Cardiac fibroblast (primary cell): ENCODE measurements around the gene SLC28A1.

Source experiments
- DNase-seq, 2 donors: peaks; one replicate each; pipeline versions ENCODE4 v3.0.0 to v3.0.0-alpha.2; 2010; ENCODE audit warnings: low read depth in 2 of 2
- H3K4me3 ChIP-seq, 2 donors: replicated peaks in 1 of 2; 1 replicate in 1 of 2; 2 replicates in 1 of 2; pipeline ENCODE4 v1.5.1; 2011; ENCODE audit warnings: low read depth in 2 of 2, low read length in 2 of 2, mild to moderate bottlenecking in 2 of 2, moderate library complexity in 1 of 2
- CTCF ChIP-seq: IDR thresholded peaks from one replicate; pipeline ENCODE4 v1.5.1; 2011; ENCODE audit warnings: low read depth, mild to moderate bottlenecking, low read length, inconsistent platforms

Gene SLC28A1

GRCh38 chr15:84980196-84981053, 96.0 kb downstream of the SLC28A1 start:
- peak; percentile 89 to 91 for DNase-seq
- peak overlapping the region; percentile 88 to 91 for H3K4me3 ChIP-seq
- TF ChIP-seq CTCF, result no peak

- H3K4me3 ChIP-seq, result peak overlapping the region; percentile 88 to 91
- no peak for TF ChIP-seq CTCF
- DNase-seq, result peak; percentile 97 to 99
Observed at GRCh38 chr15:84981054-84981710, 96.7 kb downstream of the SLC28A1 start.

- DNase-seq, result peak in 1 of 2 donors; percentile 67
- TF ChIP-seq CTCF, result no peak
- H3K4me3 ChIP-seq, result peak within 1 kb of the TSS; percentile 88 to 91
Observed at GRCh38 chr15:84981711-84982300, 97.3 kb downstream of the SLC28A1 start, which contains the start of gene PDE8A. Gene PDE8A, plus strand, starts transcription at chr15:84981856. Its CDS starts 307 bp downstream, at chr15:84982163.

- peak overlapping the region; percentile 66 to 88 for H3K4me3 ChIP-seq
- peak; percentile 38 to 48 for DNase-seq
- no peak for TF ChIP-seq CTCF
Observed at GRCh38 chr15:84982301-84982920, 97.9 kb downstream of the SLC28A1 start.

- H3K4me3 ChIP-seq, result peak overlapping the region in 1 of 2 donors; percentile 88
- DNase-seq, result peak in 1 of 2 donors; percentile 26
- no peak for TF ChIP-seq CTCF
Observed at GRCh38 chr15:84983294-84983693, 98.8 kb downstream of the SLC28A1 start.

GRCh38 chr15:84983711-84984110, 99.2 kb downstream of the SLC28A1 start:
- TF ChIP-seq CTCF, result no peak
- peak overlapping the region in 1 of 2 donors; percentile 88 for H3K4me3 ChIP-seq
- no peak for DNase-seq
